ENCODE results near the gene SLC9C1.

The SLC9C1 gene

GRCh38 chr3:112126511-112126911 is 167.5 kb downstream of the SLC9C1 start:
- H3K4me3 ChIP-seq (ENCODE audit: low read length) = peak overlapping the region; percentile 43; the same call in 1 of the 2 replicates
- no peak for TF ChIP-seq ZNF274 (IDR thresholded peaks at IDR 0.05; ENCODE audit: low read depth, low read length)

- no peak overlapping the region for H3K4me3 ChIP-seq (ENCODE audit: low read length)
- no peak for TF ChIP-seq ZNF274 (IDR thresholded peaks at IDR 0.05; ENCODE audit: low read depth, low read length)
Measured at GRCh38 chr3:112124907-112125607, 169.0 kb downstream of the SLC9C1 start.

GRCh38 chr3:112123548-112123947 is 170.5 kb downstream of the SLC9C1 start:
- no peak for TF ChIP-seq ZNF274 (IDR thresholded peaks at IDR 0.05; ENCODE audit: low read depth, low read length)
- no peak overlapping the region for H3K4me3 ChIP-seq (ENCODE audit: low read length)

DNA sequence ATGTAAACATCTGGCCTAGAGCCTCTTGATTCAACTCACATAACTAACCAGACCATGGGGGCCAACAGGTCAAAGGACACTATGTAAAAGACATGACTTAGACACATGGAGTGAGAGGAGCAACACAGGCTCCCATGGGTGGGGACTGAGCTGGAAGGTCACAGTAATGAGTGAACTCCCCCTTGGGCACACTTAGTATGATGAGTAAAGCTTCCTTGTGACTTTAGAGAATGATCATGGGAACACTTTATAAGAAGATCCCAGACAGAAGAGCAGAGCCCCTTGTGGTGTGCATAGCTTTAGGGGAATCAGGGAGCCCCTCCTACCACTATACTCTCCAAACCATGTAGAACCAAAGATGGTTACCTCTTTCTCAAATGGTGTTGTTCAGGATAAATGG is 171.1 kb downstream of the SLC9C1 start:
- TF ChIP-seq ZNF274 (IDR thresholded peaks at IDR 0.05; ENCODE audit: low read depth, low read length) = no peak
- no peak overlapping the region for H3K4me3 ChIP-seq (ENCODE audit: low read length)

DNA sequence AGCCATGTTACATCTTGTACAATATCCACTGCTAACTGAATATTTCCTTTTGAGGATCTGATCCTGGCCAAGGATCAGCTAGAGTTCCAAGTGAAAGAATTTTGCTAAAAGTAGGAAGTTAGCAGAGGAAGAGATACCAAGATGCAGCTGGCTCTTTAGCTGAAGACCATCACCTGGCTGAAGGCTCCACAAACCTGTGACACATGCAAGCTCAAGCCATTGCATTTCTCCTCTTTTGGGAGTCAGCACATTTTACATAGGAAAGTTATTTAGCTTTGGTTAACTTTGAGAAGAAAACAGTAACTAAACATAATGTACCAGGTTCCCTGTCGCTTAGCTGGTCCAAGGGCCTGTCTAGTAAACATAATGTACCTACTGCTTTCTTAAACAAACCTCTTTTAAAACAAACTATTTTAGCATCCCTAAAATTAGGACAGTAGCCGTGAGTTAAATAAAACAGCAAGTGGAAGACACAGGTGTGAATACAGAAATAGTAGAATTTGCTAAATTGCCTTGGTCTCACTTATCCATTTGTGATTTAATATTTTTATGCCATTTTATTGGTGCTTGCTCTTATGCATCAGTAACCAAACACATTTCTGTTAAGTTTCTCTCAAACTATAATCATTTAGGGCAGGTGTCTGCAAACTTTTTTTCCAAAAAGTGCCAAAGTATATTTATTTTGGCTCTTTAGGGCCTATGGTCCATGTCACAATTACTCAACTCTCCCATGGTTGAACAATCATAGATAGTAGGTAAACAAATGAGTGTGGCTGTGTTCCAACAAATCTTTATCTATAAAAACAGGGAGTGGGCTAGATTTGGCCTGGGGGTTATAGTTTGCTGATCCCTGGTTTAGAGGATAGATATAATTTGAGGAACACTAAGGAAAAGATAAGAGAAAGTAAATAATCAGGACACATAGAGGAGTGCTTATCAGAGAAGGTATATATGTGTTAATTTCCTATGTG is 172.2 kb downstream of the SLC9C1 start:
- no peak for TF ChIP-seq ZNF274 (IDR thresholded peaks at IDR 0.05; ENCODE audit: low read depth, low read length)
- no peak overlapping the region for H3K4me3 ChIP-seq (ENCODE audit: low read length)

- no peak overlapping the region for H3K4me3 ChIP-seq (ENCODE audit: low read length)
- no peak for TF ChIP-seq ZNF274 (IDR thresholded peaks at IDR 0.05; ENCODE audit: low read depth, low read length)
Measured at GRCh38 chr3:112119962-112120836, 173.8 kb downstream of the SLC9C1 start.

DNA sequence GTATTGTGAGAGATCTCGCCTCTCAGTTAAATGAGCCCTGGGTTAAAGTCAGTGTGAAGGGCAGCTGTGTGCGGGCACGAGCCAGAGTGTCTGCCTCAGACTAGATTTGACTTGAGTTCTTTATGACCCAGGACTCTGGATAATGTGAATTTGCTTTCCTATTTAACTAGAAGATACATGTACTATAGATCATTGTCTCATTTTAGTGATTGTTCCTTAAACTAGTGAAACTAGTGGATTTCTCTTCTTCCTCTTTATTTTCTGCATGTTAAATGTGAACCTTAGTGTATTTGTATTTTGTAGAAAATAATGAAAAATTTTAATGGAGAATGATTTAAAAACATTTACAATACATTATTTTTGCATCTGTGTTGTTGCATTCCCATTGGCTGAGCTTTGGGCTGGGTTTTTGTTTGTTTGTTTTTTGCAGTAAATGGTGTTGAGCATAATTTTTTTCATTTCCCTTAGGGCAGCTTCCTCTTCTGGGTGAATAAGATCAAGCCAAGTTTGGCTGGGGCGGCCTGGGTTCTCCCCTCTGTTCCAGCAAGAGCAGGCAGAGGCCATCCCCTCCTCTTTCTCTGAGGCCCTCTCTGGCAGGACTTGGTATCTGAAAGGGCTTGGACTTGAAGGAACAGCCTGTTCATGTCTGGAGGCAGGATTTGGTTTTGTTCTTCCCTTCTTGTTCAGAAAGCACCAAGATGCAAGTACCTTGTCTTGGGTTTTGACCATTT is 176.0 kb downstream of the SLC9C1 start:
- no peak for TF ChIP-seq ZNF274 (IDR thresholded peaks at IDR 0.05; ENCODE audit: low read depth, low read length)

GRCh38 chr3:112117415-112117814 is 176.6 kb downstream of the SLC9C1 start:
- no peak overlapping the region for H3K4me3 ChIP-seq (ENCODE audit: low read length)
- no peak for TF ChIP-seq ZNF274 (IDR thresholded peaks at IDR 0.05; ENCODE audit: low read depth, low read length)

More for the DNA sequence above, 176.0 kb downstream of the SLC9C1 start:
- no peak overlapping the region for H3K4me3 ChIP-seq (ENCODE audit: low read length)

- no peak for TF ChIP-seq ZNF274 (IDR thresholded peaks at IDR 0.05; ENCODE audit: low read depth, low read length)
- no peak overlapping the region for H3K4me3 ChIP-seq (ENCODE audit: low read length)
Measured at GRCh38 chr3:112116748-112117186, 177.2 kb downstream of the SLC9C1 start.

- H3K4me3 ChIP-seq (ENCODE audit: low read length) = no peak overlapping the region; the same call in 1 of the 2 replicates
- TF ChIP-seq ZNF274 (IDR thresholded peaks at IDR 0.05; ENCODE audit: low read depth, low read length) = no peak
Measured at GRCh38 chr3:112115806-112116383, 178.1 kb downstream of the SLC9C1 start.

GRCh38 chr3:112115161-112115739 is 178.8 kb downstream of the SLC9C1 start:
- TF ChIP-seq ZNF274 (IDR thresholded peaks at IDR 0.05; ENCODE audit: low read depth, low read length) = no peak
- peak overlapping the region; percentile 7; the same call in 1 of the 2 replicates for H3K4me3 ChIP-seq (ENCODE audit: low read length)

GRCh38 chr3:112114576-112115160 is 179.3 kb downstream of the SLC9C1 start:
- H3K4me3 ChIP-seq (ENCODE audit: low read length) = peak overlapping the region; percentile 7; the same call in 1 of the 2 replicates
- no peak for TF ChIP-seq ZNF274 (IDR thresholded peaks at IDR 0.05; ENCODE audit: low read depth, low read length)

All from GM08714 (cell line).